ENCODE results near the gene SF3B4.
"Not testable (repeated sequence)": the region's sequence is repeated elsewhere in the genome, so short reads cannot be mapped to it uniquely, and the experiment has no call there.

The SF3B4 gene, protein sequence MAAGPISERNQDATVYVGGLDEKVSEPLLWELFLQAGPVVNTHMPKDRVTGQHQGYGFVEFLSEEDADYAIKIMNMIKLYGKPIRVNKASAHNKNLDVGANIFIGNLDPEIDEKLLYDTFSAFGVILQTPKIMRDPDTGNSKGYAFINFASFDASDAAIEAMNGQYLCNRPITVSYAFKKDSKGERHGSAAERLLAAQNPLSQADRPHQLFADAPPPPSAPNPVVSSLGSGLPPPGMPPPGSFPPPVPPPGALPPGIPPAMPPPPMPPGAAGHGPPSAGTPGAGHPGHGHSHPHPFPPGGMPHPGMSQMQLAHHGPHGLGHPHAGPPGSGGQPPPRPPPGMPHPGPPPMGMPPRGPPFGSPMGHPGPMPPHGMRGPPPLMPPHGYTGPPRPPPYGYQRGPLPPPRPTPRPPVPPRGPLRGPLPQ

DNA sequence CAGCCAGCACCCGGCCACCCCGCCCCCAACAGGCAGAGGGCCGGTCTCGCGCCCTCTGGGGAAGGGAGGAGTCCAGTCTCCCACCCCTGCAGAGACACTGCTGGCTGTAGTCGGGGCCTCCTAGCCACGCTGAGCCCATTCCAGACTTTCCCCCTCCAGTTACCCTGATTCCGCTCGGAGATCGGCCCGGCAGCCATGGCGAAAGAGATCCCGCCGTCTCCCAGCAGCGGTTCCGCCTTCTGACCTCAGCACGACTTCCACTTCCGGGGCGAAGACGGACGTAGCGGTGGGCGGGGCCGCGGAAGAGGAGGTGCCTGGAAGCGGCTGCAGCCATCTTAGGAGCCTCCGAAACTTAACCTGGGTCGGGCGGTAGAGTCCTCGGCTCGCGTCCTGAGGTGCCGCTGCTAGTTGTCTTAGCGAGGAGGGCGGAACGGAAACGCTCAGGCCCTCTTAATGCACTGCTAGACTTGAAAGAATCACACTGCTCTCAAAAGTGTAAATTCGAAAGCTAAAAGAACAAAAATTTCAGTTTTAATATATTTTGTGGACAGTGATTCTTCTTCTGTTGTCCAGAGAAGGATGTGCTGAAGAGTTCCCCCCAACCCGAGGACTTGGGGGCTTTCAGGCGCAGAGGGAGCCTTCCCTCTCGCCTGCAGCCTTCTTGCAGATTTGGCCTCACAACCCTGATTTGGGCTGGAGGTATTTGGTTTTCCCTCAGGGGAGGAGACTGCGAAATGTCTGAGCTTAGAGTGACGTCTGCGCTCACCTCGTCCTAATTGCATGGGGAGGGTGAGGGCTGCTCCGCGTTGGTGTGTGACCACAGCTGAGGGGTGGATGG lies at the start of gene SF3B4:
SF3B4 (minus strand) TSS at position 241 of the 838 bp plus-strand sequence; CDS start at position 197, 44 bp downstream.
- peak; percentile 77 for DNase-seq (ENCODE audit: low read depth)

DNA sequence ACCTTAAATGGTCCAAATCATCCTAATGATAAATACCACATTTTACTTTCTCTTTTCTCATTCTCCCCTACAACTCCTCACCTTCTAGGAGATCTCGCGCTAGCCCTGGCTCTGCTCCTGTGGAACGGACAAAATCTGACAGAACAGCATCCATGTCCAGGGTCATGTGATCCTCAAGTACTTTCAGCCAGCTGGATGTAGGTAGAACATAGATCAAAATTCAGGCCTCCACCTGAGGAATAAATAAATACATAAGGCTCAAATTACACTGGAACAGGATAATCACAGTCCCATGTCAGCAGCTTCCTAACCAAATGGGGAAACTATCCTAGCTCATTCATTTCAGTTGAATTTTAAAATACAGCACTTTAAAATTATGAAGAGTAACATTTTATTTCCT lies 49.7 kb upstream of the SF3B4 start:
- DNase-seq (ENCODE audit: low read depth), result no peak

DNA sequence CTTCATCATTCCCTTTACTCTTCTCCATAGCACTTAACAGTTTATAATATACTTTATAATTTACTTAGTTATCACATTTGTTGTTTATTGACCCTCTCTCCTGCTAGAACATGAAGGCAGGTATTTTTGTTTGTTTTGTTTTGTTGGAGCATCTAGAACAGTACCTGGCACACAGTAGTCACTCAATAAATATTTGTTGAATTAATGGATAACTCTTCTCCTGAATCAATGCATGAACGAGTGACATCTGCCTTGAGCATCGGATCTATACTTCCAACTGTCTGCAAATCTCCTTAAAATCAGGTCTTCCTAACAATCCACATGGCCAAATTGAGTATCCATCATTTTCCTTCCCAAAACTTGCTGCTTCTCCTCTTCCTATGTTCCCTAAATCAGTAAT lies 44.9 kb upstream of the SF3B4 start:
- DNase-seq (ENCODE audit: low read depth), result no peak

DNA sequence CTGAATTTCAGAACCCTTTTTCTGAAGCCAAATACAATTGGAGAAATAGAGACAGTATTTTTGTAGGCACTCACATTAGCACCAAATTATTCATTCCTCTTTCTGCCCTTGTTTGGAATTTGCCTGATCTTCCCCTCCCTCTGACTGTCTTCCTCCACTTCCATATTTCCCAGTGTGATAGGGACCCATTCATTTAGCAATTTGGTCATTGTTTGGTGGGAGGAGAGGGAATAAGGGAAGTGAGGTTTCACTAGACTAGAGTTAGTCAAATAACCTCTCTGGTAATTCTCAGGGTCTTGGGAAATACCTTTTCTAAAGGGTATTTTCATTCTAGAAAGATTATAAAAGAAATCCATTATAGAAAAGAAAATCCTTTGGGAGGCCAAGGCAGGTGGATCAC lies 40.0 kb upstream of the SF3B4 start:
- no peak for DNase-seq (ENCODE audit: low read depth)

DNA sequence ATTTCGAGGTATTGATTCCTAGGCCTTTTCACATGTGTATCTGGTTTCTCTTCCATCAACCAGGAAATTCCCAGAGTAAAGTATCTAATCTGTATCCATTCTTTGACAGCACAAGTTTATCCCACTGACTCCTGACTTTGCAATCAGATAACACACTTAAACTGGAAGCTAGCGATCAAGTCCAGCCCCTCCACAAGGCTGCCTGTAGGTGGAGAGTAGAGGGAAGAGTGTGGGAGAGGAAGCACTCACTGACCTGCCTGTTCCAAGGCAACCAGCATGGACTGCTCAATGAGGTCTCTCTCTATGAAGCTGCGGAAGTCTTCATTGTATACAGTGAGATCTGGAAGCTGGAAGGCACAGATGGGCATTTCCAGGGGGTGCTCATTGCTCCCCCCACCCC lies 39.4 kb upstream of the SF3B4 start:
- no peak for DNase-seq (ENCODE audit: low read depth)

DNA sequence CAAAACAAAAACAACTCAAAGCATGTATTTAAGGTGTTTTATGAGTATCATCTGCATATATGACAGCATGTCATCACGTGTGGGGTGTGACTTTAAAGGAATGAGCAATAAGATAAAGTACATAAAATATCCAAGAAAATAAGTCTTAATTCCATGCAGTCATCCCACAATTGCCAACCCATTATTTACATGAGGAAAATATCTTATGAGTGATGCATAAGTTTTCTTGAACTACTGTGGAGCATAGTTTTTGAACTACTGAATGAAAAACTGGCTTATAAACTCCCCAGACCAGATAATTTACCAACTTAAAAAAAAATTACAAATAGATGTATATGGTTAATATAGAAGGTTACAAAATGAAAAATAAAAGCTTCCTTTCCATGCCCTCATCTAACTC lies 38.8 kb upstream of the SF3B4 start:
- DNase-seq (ENCODE audit: low read depth), result no peak

DNA sequence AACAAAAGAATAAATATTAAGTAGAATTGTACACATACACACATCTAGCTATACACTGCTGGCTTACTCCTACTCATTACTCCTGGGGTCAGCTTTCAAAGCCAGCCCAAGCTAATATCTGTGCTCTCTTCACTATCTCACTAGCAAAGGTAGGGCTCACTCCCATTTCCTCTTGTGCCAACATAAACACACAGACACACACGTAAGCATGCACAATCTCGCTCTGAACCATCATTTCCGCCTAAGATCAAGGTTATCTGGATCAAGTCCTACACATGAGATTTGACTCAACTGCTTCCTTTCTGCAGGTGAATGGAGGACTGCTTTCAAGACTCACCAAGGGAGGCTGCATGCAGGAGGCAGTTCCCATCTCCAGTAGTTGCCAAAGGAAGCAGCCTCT lies 37.8 kb upstream of the SF3B4 start:
- DNase-seq (ENCODE audit: low read depth), result no peak

DNA sequence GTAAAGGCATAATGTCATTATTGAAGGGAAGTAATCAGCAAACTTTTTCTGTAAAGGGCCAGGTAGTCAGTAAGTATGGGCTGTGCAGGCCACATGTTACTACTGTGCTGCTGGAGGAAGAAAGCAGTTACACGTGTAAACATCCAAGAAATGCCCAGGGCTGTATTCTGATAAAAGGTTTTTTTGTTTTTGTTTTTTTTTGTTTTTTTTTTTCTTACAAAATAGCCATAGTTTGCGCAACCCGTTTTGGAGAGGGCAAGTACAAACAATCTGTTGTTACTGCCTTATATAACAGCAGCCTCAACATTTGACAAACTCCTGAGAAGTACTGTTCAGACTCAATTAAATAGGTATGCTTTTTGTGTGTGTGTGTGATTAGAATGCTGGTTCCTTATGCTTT lies 35.8 kb upstream of the SF3B4 start:
- no peak for DNase-seq (ENCODE audit: low read depth)

DNA sequence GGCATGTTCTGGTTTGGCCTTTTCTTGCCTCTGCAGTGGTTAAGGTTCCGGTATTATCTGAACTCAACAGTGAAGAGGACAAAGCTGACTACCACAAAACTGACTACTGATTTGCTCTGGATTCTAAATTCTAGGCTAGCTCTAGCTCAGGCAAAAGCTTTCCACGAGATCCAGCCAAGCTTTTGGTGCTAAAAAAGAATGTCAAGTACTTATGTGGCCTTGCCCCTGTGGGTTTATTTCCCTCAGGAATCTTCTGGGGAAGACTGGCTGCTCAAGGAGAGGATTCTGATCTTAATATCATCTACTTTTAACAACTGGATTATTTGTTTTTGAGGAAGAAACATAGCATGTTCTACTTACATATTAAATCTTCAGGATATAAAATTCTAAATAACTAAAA lies 35.1 kb upstream of the SF3B4 start:
- no peak for DNase-seq (ENCODE audit: low read depth)

DNA sequence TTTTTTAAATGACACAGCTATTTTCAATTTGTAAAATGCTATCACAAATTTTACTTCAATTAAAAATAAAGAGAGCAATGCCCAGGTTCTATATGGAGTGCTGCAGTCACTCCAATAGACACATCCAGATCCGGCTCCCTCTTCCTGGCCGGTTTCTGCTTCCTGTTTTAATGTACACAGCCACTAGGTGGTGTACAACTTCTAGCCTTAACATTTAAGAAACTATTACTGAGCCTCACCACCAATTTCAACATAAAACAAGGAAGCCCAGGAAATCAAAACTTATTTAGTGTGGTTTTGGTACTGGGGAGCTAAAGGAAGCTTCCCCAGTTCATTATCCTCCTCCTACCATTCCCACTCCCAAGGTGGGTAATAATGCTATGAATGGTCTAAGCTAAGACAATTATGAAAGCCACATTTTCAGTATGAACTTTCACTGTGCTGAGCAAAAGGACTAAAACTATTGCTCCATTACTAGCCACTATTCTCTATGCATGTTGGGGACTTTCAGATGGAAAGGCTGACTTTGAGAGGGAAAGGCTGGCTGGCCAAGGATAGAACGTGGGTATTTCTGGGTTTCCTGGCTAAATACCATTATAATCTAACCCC lies 34.5 kb upstream of the SF3B4 start:
- DNase-seq (ENCODE audit: low read depth), result peak; percentile 46

DNA sequence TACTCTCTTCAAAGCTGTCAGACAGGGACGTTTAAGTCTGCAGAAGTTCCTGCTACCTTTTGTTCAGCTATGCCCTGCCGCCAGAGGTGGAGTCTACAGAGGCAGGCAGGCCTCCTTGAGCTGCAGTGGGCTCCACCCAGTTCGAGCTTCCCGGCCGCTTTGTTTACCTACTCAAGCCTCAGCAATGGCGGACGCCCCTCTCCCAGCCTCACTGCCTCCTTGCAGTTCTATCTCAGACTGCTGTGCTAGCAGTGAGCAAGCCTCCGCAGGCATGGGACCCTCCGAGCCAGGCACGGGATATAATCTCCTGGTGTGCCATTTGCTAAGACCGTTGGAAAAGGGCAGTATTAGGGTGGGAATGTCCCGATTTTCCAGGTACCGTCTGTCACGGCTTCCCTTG lies 29.9 kb upstream of the SF3B4 start:
- not testable (repeated sequence) for DNase-seq (ENCODE audit: low read depth)

DNA sequence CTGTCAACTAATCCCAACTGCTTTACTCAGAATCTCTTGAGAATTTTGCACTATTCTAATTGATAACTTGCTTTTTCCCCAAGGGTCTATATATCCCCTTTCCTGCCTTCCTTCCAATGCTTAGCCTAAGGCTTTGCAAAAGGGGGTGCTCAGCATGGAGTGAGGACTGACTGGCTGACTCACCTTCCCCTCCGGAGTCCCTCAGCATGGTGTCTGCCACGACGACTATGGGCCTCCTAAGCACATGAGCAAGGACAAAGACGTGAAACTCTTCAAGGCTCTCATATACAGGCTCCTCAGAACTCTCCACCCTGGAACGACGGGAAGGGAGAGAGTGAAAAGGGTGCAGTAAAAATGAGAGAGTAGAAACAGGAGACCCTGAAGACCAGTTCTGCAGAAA lies 22.3 kb upstream of the SF3B4 start:
- DNase-seq (ENCODE audit: low read depth), result no peak

DNA sequence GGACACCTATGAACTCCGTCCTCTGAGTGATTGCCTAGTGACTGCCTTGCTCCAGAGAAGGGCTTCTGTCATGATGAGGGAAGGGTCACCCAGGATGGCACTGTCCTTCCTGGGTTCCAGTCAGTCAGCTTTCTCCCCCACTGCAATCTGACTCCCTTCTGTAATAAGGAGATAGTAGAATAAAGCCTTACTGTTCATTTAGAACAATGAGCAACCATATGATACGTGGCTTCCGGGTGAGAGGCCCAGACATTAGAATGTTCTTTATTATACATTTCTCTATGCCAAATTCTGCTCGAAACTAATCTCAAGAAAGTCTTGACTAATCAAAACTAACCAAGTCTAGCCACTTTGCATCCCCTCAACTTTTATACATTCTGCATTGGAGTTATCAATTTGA lies 17.6 kb upstream of the SF3B4 start:
- DNase-seq (ENCODE audit: low read depth), result no peak

DNA sequence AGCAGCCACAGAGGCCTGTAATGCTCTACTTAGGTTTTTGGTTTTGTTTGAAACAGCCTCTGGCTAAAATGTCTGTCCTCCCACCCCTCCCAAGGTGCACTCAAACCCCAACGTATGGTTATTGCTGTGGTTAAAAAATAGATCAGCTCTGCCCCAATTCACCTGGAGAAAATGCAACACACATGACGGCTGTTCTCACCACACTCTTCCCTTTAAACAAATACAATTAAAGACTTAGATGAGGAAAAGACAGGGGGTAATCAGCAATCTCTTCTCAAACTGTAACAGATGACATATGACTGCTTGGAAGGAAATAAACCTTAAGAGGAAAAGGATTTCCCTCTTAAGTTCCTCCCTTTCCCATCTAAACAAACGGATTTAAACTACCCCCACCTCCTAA lies 15.3 kb upstream of the SF3B4 start:
- no peak for DNase-seq (ENCODE audit: low read depth)

DNA sequence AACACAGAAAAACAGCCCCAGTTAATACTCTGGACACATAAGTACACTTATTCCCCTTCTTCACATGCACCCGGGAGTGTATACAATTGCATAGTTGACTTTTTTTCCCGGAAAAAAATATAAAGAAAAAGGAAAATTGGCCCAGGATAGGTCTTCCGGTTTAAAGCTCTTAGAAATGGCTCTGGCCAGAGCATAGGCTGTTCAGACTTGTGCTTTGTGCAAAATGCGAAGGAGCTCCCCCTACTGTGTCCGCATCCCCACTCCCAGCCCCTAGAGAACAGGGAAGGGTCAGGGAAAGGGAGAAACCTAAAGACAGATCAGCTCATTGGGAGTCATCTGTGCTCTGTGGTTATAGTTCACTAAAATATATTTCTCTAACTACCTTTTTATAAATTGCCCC lies 14.6 kb upstream of the SF3B4 start:
- DNase-seq (ENCODE audit: low read depth), result no peak

DNA sequence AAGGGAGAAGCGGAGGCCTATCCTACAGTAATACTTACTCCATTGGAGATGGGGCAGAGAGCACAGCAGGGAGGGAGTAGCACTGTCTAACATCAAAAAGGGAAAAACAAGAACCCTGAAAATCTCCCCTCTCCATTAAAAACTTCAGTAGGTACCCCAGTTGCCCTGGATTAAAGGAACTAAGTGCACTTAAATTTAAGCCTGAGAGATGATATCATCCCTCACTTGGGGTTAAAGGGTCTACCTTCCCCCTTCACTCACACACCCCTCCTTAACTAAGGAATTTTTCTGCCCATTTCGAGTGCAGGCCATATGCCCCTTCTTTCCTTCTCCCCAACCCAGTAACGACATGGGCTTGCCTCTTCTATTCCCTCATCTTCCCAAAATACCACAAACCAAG lies 12.8 kb upstream of the SF3B4 start:
- DNase-seq (ENCODE audit: low read depth), result no peak

DNA sequence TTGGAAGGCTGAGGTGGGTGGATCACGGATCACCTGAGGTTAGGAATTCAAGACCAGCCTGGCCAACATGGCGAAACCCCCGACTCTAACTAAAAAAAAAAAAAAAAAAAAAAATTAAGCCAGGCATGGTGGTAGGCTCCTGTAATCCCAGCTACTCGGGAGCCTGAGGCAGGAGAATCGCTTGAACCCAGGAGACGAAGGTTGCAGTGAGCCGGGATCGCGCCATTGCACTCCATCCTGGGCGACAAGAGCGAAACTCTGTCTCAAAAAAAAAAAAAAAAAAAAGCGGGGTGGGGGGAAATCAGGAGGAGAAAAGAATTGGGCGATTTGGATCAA lies 11.0 kb upstream of the SF3B4 start:
- DNase-seq (ENCODE audit: low read depth), result not testable (repeated sequence)

DNA sequence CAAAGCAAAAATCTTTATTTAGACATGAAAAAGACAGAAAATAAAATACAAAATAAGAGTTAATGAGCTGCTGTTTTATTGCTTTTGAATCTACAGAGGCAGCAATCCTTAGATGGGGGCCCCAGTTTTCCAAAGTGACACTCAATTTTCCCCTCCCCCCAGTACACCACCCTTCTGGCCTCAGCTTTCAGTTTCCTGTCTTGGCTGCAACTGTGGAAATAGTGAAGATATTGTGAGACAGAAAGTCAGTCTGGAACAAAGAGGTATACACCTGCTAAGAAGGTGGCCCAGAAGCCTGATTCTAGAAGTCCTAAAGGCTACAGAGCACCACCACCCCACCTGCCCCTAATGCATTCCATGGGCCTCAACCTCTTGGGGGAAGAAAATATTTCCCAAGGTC lies 10.2 kb upstream of the SF3B4 start:
- no peak for DNase-seq (ENCODE audit: low read depth)

DNA sequence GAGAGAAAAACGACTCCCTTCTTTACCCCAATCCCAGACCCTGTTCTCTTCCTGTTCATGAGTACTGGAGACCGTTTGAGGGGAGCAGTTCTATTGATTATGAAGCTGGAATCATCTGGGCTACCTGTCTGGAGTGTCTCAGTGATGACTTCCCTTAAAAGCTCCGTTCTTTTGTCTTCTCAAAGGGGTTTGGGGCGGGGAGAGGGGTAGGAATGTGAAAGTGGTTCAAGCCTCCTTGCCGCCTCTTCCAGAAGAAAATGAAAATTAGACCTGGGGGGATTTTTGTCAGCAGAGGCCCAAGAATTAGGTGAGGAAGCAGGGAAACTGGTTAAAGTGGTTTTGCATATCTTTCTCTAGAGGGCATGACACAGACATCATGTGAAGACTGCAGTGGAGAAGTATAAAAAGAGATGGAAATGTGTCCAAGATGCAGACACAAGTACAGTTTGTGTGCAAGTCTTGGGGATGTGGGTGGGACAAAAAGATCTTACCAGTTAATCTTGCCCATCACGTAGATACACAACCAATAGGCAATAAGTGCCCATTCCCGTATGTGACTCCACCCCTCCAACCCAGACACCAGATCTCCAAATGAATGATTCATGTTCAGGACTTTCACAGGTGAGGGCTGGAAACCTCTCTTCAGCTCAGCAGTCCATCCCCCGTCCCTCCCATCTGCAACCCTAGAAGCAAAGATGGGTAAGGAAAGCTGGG lies 9.5 kb upstream of the SF3B4 start:
- no peak for DNase-seq (ENCODE audit: low read depth)

DNA sequence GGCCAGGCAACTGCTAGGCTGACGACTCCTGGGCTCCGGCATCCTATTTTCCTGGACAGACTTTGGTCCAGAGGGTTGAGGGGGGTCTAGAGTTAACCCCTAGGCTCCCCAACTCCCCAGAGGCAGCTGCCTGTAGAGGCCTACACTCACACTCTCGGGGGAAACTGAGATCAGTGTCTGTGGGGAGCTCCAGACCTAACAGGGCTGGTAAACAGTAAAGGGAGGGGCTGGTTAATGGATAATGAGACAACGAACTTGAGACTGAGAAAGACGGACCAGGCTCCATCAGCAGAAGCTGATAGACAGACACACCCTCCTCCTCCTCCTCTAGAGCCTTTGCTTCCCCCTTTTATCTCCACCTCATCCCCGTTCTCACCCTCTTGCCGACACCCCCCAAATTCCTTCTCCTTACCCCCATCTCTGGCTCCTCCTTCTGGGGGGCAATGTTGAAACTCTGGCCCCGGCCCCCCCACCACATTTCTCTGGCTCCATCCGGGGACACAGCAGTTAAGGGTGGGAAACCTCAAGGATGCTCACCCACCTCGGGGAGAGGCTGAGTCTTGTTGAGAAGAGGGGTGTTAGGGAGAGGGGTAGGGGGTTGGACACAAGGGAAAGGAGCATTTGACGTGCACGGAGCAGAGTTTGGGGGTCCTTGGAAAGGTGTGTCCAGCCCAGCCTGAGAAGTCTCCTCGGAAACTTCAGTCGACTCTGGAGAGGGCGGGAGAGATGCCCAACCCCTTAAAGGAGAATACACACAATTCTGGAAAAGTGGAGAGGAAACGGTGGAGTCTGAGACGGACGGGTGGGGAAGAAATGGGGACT lies 8.8 kb upstream of the SF3B4 start, which contains the start of gene MTMR11:
MTMR11 (minus strand) TSS at position 710 of the 822 bp plus-strand sequence; CDS start at position 478, 232 bp downstream.
- no peak for DNase-seq (ENCODE audit: low read depth)

DNA sequence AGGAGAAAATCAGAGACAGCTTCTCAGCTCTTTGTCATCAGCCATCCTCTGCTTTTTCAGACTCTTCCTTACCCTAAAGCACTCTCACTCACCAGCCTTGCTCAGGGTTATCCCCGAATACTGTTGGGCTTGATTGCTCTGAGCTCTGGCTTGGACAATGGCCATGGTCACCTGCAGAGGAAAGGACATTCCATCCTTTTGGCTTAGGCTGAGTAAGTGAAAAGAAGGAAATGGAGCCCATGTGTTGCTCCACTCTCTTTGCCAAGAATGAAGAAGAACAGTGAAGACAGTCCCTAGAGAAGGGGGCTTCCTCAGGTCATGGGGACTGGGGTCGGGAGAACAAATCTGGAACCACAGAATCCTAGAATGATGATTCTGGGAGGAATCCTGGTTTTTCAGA lies 6.8 kb upstream of the SF3B4 start:
- no peak for DNase-seq (ENCODE audit: low read depth)

Measured in CMK (cell line).